Progenitor cell of endocrine pancreas (in vitro differentiated cells): ENCODE results near the gene ZNF555. TPM values are rescaled to one million over a fixed set of nuclear protein-coding genes. Genes with fewer than 3 reads are reported as not detected.

ENCODE experiments used
- DNase-seq: peaks from one replicate; pipeline ENCODE4 v3.0.0; 2021; ENCODE audit warnings: low spot score; ENCODE audit not compliant: unreplicated experiment
- H3K27ac Mint-ChIP-seq: 2 replicates; pipeline ENCODE4 v1.8.0; 2021; ENCODE audit warnings: mild to moderate bottlenecking, moderate library complexity, mixed read lengths
- H3K27me3 Mint-ChIP-seq: 2 replicates; pipeline ENCODE4 v1.8.0; 2021; ENCODE audit warnings: mixed read lengths
- H3K36me3 Mint-ChIP-seq: 2 replicates; pipeline ENCODE4 v1.8.0; 2022; ENCODE audit warnings: mixed read lengths; ENCODE audit not compliant: insufficient read depth
- H3K4me1 Mint-ChIP-seq: 2 replicates; pipeline ENCODE4 v1.8.0; 2021; ENCODE audit warnings: low read depth, mixed read lengths
- H3K4me3 Mint-ChIP-seq: 2 replicates; pipeline ENCODE4 v1.8.0; 2021; ENCODE audit warnings: low read depth, mild to moderate bottlenecking, moderate library complexity, mixed read lengths
- H3K9me3 Mint-ChIP-seq: 2 replicates; pipeline ENCODE4 v1.8.0; 2021; ENCODE audit warnings: low read depth, mixed read lengths
- total RNA-seq: library from RNA; stranded (reverse); gene quantifications from 2 replicates; pipeline ENCODE4 v1.2.1, GENCODE V29; 2021
- TF ChIP-seq, protein P1 (sequence below): fragments of 200-600 bp; sonication (generic); IDR thresholded peaks from one replicate; pipeline ENCODE4 v1.5.0; 2021; ENCODE audit warnings: antibody characterized with exemption, mild to moderate bottlenecking; ENCODE audit not compliant: unreplicated experiment

The ZNF555 gene
- total RNA-seq, 1 donor from 2014 or later, result 13.7 TPM

DNA sequence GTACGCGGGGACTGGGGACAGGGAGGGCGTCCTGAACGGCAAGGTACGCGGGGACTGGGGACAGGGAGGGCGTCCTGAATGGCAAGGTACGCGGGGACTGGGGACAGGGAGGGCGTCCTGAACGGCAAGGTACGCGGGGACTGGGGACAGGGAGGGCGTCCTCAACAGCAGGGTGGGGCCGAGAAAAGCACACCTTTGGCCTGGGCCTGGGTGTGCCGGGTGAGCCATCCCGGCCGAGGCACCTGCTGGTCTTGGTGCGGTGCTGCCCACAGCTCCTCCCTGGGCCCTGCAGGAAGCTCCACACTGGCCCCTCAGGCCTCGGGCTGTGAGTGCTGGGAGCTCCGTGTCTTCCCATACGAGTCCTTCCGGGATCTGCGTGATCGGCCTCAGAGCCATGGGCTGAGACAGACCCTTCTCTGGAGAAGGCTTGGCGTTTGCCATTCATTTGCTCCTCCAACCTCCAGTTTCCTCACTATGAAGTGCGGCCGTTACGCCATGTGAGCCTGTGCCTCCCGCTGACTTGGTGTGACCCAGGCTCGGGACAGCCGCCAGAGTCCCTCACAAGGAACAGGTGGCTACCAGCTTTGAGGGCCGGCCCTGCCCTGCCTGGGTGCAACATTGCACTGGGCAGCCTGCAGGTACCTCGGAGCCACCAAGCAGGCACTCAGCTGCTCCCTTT is 29.4 kb upstream of the ZNF555 start:
- DNase-seq, result no peak
- no peaks in the 10 kb centered on the region for H3K4me1 Mint-ChIP-seq
- H3K4me3 Mint-ChIP-seq, result no peak overlapping the region
- no peaks in the 10 kb centered on the region for H3K9me3 Mint-ChIP-seq
- TF ChIP-seq, protein P1, sequence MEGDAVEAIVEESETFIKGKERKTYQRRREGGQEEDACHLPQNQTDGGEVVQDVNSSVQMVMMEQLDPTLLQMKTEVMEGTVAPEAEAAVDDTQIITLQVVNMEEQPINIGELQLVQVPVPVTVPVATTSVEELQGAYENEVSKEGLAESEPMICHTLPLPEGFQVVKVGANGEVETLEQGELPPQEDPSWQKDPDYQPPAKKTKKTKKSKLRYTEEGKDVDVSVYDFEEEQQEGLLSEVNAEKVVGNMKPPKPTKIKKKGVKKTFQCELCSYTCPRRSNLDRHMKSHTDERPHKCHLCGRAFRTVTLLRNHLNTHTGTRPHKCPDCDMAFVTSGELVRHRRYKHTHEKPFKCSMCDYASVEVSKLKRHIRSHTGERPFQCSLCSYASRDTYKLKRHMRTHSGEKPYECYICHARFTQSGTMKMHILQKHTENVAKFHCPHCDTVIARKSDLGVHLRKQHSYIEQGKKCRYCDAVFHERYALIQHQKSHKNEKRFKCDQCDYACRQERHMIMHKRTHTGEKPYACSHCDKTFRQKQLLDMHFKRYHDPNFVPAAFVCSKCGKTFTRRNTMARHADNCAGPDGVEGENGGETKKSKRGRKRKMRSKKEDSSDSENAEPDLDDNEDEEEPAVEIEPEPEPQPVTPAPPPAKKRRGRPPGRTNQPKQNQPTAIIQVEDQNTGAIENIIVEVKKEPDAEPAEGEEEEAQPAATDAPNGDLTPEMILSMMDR, result no peak
- peaks cover 6% of the 10 kb centered on the region for H3K36me3 Mint-ChIP-seq
- H3K27me3 Mint-ChIP-seq, result no peaks in the 10 kb centered on the region
- no peak overlapping the region for H3K27ac Mint-ChIP-seq

DNA sequence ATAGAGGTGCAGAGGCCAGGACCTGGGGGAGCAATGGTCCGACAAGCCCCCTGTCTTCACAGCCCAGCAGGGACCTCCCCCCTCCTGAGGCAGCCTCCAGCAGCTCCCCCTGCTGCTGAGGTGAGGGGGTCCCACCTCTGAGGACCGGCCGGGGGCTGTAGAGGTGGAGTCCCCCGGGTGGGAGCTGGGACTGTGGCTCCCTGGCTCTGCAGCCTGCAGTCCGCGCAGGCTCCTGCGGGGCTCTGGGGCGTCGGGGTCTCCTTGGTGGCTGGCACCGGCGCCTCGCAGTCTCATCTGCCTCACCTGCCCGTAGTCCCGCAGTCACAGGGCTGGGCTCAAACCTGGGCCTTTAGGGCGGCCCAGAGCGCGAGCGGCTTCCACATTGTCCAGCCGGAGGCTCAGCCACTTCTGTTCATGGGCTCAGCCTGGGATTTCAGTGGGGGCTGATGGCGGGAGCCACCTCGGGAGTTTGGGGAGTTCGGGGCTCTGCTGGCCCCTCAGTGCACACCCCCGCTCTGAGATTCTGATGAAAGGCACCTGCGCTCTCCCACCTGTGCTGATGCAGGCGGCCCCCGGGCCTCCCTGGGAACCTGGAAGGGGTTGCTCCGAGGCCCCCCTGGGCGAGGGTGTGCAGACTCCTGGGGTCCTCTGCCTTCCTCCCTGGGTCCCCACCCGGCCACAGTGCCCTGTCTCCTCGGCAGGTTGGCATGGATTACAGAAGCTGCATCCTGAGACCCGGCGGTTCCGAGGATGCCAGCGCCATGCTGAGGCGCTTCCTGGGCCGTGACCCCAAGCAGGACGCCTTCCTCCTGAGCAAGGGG is 28.7 kb upstream of the ZNF555 start:
- H3K36me3 Mint-ChIP-seq, result peaks cover 6% of the 10 kb centered on the region
- H3K9me3 Mint-ChIP-seq, result no peaks in the 10 kb centered on the region
- no peaks in the 10 kb centered on the region for H3K4me1 Mint-ChIP-seq
- TF ChIP-seq, protein P1, result no peak
- H3K27me3 Mint-ChIP-seq, result no peaks in the 10 kb centered on the region
- no peak overlapping the region for H3K4me3 Mint-ChIP-seq
- no peak for DNase-seq
- H3K27ac Mint-ChIP-seq, result no peak overlapping the region

DNA sequence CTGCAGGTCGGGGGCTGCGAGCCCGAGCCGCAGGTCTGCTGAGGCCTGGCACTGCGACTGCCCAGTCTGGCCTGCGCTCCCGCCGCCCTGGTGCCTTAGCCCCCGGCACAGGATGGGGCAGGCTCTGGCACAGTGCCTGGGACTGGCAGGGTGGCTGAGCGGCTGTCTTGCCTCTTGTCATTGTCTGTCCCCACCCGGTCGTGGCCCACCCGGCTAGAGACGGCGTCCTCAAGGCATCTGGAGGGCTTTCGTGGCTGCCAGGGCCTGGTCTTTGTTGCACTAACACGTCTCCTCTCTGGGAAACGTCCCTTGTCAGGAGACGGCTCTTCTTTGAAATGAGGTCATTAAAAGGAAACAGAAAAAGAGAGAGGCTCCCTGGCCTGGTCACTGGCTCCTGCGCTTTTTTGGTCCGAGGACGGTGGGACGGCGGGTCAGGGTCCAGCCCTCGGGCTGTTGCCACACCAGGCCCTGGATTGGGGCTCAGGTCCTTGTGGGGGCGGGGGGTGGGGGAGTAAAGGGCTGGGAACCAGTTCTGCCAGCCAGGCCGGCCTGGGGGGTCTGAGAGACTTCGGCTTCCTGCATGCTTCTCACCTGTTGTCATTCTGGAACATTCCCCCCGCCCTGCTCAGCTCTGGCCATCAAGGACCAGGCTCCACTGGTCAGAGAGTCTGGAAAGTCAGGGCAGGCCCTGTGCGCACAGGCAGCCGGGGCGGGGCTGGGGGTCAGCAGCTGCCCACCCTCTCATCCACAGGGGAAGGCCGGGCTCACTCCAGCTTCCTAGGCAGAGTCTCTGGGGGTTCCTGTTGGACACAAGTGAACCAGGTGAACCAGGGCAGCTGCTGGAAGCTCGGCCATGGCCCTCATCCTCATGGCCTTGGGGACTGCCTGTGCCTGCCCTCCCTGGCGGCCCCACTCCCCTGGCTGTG is 27.8 kb upstream of the ZNF555 start:
- H3K4me1 Mint-ChIP-seq, result no peaks in the 10 kb centered on the region
- no peaks in the 10 kb centered on the region for H3K27me3 Mint-ChIP-seq
- H3K9me3 Mint-ChIP-seq, result no peaks in the 10 kb centered on the region
- H3K27ac Mint-ChIP-seq, result no peak overlapping the region
- peaks cover 6% of the 10 kb centered on the region for H3K36me3 Mint-ChIP-seq
- DNase-seq, result no peak
- no peak overlapping the region for H3K4me3 Mint-ChIP-seq
- TF ChIP-seq, protein P1, result no peak

DNA sequence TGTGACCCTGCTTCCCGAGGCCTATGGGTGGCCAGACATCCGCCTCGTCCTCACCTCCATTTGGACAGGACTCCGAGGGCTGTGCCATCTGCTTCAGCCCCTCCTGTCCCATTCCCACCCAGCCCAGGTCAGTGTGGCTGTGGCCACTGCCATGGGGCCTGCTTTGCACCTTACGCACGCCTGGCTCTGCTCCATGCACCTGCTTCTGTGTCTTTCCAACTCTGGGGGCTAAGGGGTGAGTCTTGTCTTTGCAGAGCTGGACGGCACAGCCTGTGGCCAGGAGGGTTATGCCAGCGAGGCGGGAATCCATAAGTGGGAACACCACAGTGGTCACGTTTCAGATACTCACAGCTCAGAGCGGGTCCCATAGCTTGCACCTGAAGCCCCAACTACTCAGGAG is 26.8 kb upstream of the ZNF555 start:
- H3K27me3 Mint-ChIP-seq, result no peaks in the 10 kb centered on the region
- H3K9me3 Mint-ChIP-seq, result no peaks in the 10 kb centered on the region
- peaks cover 1% of the 10 kb centered on the region for H3K36me3 Mint-ChIP-seq
- no peak overlapping the region for H3K4me3 Mint-ChIP-seq
- H3K27ac Mint-ChIP-seq, result no peak overlapping the region
- TF ChIP-seq, protein P1, result no peak
- H3K4me1 Mint-ChIP-seq, result no peaks in the 10 kb centered on the region
- no peak for DNase-seq

DNA sequence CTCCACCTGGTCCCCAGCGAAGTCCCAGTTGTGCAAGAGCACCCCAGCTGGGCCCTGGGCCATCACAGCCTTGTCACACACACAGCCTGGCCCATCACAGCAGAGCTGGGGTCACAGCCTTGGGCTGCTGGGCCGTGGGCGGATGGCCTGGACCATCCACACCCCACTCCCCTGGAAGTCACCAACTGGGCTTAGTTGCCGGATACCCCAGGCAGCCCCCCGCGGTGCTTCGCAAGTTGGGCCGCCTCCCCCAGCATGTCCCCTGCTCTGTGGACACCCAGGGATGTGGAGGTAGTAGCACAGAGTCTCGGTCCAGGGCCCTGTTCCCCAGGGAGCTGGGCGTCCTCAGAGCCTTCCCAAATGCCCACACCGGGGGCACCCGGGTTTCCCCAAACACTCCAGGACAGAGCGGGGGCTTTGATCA is 26.1 kb upstream of the ZNF555 start:
- Mint-ChIP-seq H3K36me3 (peaks cover 1% of the 10 kb centered on the region), H3K27me3 (no peaks in the 10 kb centered on the region), H3K9me3 (no peaks in the 10 kb centered on the region), H3K27ac (no peak overlapping the region), H3K4me1 (peaks cover under 1% of the 10 kb centered on the region), H3K4me3 (no peak overlapping the region)
- TF ChIP-seq, protein P1, result no peak
- no peak for DNase-seq
